MCF 10A (cell line): ENCODE measurements around the gene VSIG4. TPM values are rescaled to one million over a fixed set of nuclear protein-coding genes. Genes with fewer than 3 reads are reported as not detected.

ENCODE experiments used
- Bru-seq: library from RNA; stranded (reverse); fragments of 400-500 nt; gene quantifications from one replicate; lab custom pipeline; 2021; lab: Mats Ljungman, UMichigan
- BruChase-seq, 2 experiments: library from RNA; stranded (reverse); fragments of 400-500 nt; gene quantifications; one replicate each; lab custom pipeline; 2021; lab: Mats Ljungman, UMichigan
- BruUV-seq: library from RNA; stranded (reverse); fragments of 400-500 nt; replicated peaks from 2 replicates; lab custom pipeline; 2021; lab: Mats Ljungman, UMichigan
- CTCF ChIA-PET: fragments of 300-600 bp; sonication (Branson Sonifier 250); formaldehyde crosslinking; extraction: SDS; loops from one replicate; lab custom pipeline; 2021; ENCODE audit warnings: antibody characterized with exemption, inconsistent platforms; lab: Yijun Ruan, JAX
- POLR2A ChIA-PET: fragments of 300-600, 350-650 bp; sonication (Branson Sonifier 250); formaldehyde crosslinking; extraction: SDS; loops from one replicate; lab custom pipeline; 2020; ENCODE audit warnings: antibody characterized with exemption, inconsistent platforms; lab: Yijun Ruan, JAX
- DNase-seq: peaks from one replicate; pipeline ENCODE4 v3.0.0-alpha.2; 2018; ENCODE audit not compliant: unreplicated experiment
- H3K27ac Mint-ChIP-seq: one replicate; pipeline ENCODE4 v1.8.0; 2022; ENCODE audit warnings: mild to moderate bottlenecking, low read depth, mixed read lengths; ENCODE audit not compliant: unreplicated experiment
- H3K27me3 Mint-ChIP-seq: one replicate; pipeline ENCODE4 v1.8.0; 2022; ENCODE audit warnings: mixed read lengths; ENCODE audit not compliant: insufficient read depth, unreplicated experiment
- H3K36me3 Mint-ChIP-seq: one replicate; pipeline ENCODE4 v1.8.0; 2022; ENCODE audit warnings: mild to moderate bottlenecking, moderate library complexity, mixed read lengths; ENCODE audit not compliant: insufficient read depth, unreplicated experiment
- H3K4me1 Mint-ChIP-seq: one replicate; pipeline ENCODE4 v1.8.0; 2022; ENCODE audit warnings: mixed read lengths; ENCODE audit not compliant: insufficient read depth, unreplicated experiment
- H3K4me3 Mint-ChIP-seq: one replicate; pipeline ENCODE4 v1.8.0; 2022; ENCODE audit warnings: mild to moderate bottlenecking, moderate library complexity, mixed read lengths; ENCODE audit not compliant: unreplicated experiment
- H3K9me3 Mint-ChIP-seq: one replicate; pipeline ENCODE4 v1.8.0; 2022; ENCODE audit warnings: mixed read lengths; ENCODE audit not compliant: unreplicated experiment
- CTCF ChIP-seq: fragments of 200-600 bp; IDR thresholded peaks from one replicate; pipeline ENCODE4 v1.8.0; 2022; ENCODE audit warnings: antibody characterized with exemption, mild to moderate bottlenecking; ENCODE audit not compliant: unreplicated experiment
- intact Hi-C: fragments of 100-400 bp; cut with micrococcal nuclease; formaldehyde crosslinking; loops from 2 replicates; pipeline ENCODE4 v1.14.1; 2022
- long read RNA-seq: library from polyadenylated mRNA; stranded (forward); transcript quantifications from one replicate; pipeline ENCODE4 v2.0.0, GENCODE V29; 2022
- total RNA-seq: library from RNA; stranded (reverse); gene quantifications from 2 replicates; pipeline ENCODE4 v1.2.3, GENCODE V29; 2022

VSIG4 gene, protein sequence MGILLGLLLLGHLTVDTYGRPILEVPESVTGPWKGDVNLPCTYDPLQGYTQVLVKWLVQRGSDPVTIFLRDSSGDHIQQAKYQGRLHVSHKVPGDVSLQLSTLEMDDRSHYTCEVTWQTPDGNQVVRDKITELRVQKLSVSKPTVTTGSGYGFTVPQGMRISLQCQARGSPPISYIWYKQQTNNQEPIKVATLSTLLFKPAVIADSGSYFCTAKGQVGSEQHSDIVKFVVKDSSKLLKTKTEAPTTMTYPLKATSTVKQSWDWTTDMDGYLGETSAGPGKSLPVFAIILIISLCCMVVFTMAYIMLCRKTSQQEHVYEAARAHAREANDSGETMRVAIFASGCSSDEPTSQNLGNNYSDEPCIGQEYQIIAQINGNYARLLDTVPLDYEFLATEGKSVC
- total RNA-seq (not detected in 2 replicates), Bru-seq, nascent RNA (not detected), BruChase-seq, experiment 1, labeled RNA remaining after a 6-hour chase (not detected), BruChase-seq, experiment 2, labeled RNA remaining after a 2-hour chase (not detected)
- long read RNA-seq, result 0 reads

DNA sequence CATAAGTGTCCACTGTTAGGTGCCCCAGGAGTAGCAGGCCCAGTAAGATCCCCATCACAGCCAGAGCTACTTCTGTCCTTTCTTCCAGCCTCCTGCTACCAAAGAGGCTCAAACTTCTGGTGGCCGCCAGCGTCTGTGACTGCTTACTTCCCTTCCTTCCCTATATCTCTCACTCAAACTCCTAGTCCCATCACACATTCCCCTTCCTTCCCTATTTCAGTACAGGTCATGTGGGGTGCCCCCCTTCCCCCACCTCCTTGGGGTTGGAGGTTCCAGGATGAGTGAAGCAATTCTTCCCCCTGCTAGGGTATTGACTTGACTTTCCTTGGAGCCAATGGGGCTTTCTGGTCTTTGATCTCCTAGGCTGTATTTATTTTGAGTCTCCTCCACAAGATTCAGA, at the start of gene VSIG4:
TSS of gene VSIG4 (minus strand) at position 137 of the 400 bp plus-strand sequence. CDS start at position 55, 82 bp downstream.
- POLR2A ChIA-PET, result no interaction called here
- H3K9me3 Mint-ChIP-seq, result peaks cover 8% of the 10 kb centered on the region
- intact Hi-C loops, result no loop called here
- no peaks in the 10 kb centered on the region for H3K36me3 Mint-ChIP-seq
- no peak for DNase-seq
- no peaks in the 10 kb centered on the region for H3K27me3 Mint-ChIP-seq
- no peak within 1 kb of the TSS for H3K4me3 Mint-ChIP-seq
- CTCF ChIA-PET, result no interaction called here
- no peaks in the 10 kb centered on the region for H3K4me1 Mint-ChIP-seq
- BruUV-seq, result no TSS peak
- no peak for TF ChIP-seq CTCF
- no peak within 1 kb of the TSS for H3K27ac Mint-ChIP-seq

GRCh38 chrX:66076801-66077200, 36.9 kb upstream of the VSIG4 start:
- no peaks in the 10 kb centered on the region for H3K36me3 Mint-ChIP-seq
- no peak for DNase-seq
- no TSS peak for BruUV-seq
- no peak for TF ChIP-seq CTCF
- ChIA-PET POLR2A (no interaction called here), CTCF (no interaction called here)
- H3K4me3 Mint-ChIP-seq, result no peak overlapping the region
- intact Hi-C loops, result no loop called here
- H3K27ac Mint-ChIP-seq, result no peak overlapping the region
- peaks cover 18% of the 10 kb centered on the region for H3K9me3 Mint-ChIP-seq
- H3K4me1 Mint-ChIP-seq, result peaks cover 12% of the 10 kb centered on the region
- no peaks in the 10 kb centered on the region for H3K27me3 Mint-ChIP-seq

DNA sequence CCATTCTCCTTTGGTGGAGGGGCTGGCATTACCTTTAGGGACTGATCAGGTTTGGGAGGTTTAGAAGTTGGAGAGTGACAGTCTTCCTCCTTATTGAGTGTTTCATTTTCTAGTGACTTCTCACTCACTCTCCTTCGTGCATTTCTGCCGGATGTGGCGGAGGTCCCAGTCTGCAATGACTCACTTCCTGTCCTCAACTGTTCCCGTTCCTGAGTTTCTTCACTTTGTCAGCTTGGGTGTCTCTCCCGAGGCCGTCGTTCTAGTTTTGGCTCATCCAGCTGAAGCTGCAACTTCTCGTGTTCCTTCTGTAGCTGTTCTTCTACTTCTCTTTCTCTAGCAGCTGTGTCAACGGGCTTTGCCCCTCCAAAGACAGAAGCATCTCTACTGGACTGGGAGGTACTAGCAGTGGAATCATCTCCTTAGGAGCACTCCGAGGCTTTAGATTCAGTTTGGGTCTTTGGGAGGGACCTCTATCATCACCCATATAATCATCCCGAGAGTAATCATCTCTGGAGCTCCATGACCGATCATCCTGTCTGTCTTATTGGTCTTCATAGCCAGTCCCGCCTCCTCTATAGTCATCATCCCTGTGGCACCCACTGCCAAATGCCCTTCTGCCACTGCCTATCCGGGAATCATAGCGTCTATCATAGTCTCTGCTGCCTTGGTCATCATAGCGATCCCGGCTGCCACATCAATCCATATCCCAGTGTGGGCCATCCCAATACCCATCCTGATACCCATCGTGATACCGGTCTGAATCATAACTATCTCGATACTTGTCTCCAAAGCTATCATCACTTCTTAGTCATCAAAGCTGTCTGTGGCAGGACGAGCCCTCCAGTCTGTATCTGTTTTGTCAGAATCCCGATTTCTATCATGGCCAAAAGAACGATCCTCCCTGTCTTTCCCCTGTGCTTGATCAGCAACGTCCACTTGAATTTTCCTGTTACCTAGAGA, 35.3 kb upstream of the VSIG4 start:
- intact Hi-C loops, result no loop called here
- H3K27me3 Mint-ChIP-seq, result no peaks in the 10 kb centered on the region
- H3K9me3 Mint-ChIP-seq, result peaks cover 18% of the 10 kb centered on the region
- peak overlapping the region; percentile 20 for H3K27ac Mint-ChIP-seq
- ChIA-PET CTCF (no interaction called here), POLR2A (interaction anchor here (0.5 kb wide), 1 partner anchor 49 kb away, joined by 3 read pairs; no protein-coding TSS in a partner anchor)
- H3K36me3 Mint-ChIP-seq, result no peaks in the 10 kb centered on the region
- no peak for TF ChIP-seq CTCF
- BruUV-seq, result no TSS peak
- H3K4me1 Mint-ChIP-seq, result peaks cover 12% of the 10 kb centered on the region
- no peak overlapping the region for H3K4me3 Mint-ChIP-seq
- DNase-seq, result peak; percentile 43
